HepG2 (cell line): ENCODE data around the gene FRMD8. TPM values are rescaled to one million over a fixed set of nuclear protein-coding genes. Genes with fewer than 3 reads are reported as not detected.

Experiments used
- AGO2 ChIP-seq: fragments of 200-400 bp; formaldehyde crosslinking; optimal IDR thresholded peaks from 2 replicates; pipeline ENCODE3; 2017; ENCODE audit warnings: mild to moderate bottlenecking, low read depth, low read length, moderate library complexity
- BHLHE40 ChIP-seq: IDR thresholded peaks from 2 replicates; pipeline ENCODE4 v1.6.1; 2011; ENCODE audit warnings: low read length, improper control_type of control experiment
- CCDC6 ChIP-seq: sonication (generic); formaldehyde crosslinking; IDR thresholded peaks from 2 replicates; pipeline ENCODE4 v1.8.1; 2022; ENCODE audit warnings: mild to moderate bottlenecking, missing genetic modification reagents, moderate library complexity
- CHD4 ChIP-seq: fragments of 200-600 bp; sonication (generic); IDR thresholded peaks from 2 replicates; pipeline ENCODE4 v1.7.0; 2017; ENCODE audit warnings: mild to moderate bottlenecking, low read length, borderline replicate concordance
- CREB1 ChIP-seq, 2 experiments: fragments of 450-650 bp in 1 of 2; IDR thresholded peaks; 2 replicates each; pipeline ENCODE4 v1.6.1; 2016 to 2017; ENCODE audit warnings: control low read depth in 1 of 2, mild to moderate bottlenecking in 1 of 2, missing compliant biosample characterization in 1 of 2, missing genetic modification characterization in 1 of 2
- EEA1 ChIP-seq: sonication (generic); formaldehyde crosslinking; IDR thresholded peaks from 2 replicates; pipeline ENCODE4 v1.5.1; 2020; ENCODE audit warnings: mild to moderate bottlenecking, missing genetic modification reagents, borderline replicate concordance
- GATAD2A ChIP-seq: IDR thresholded peaks from 2 replicates; pipeline ENCODE4 v1.6.1; 2016
- HNRNPUL1 ChIP-seq: fragments of 200-400 bp; formaldehyde crosslinking; IDR thresholded peaks from 2 replicates; pipeline ENCODE4 v1.6.1; 2017; ENCODE audit warnings: low read depth, mild to moderate bottlenecking, low read length, moderate library complexity
- HOXA5 ChIP-seq: sonication (generic); formaldehyde crosslinking; IDR thresholded peaks from 2 replicates; pipeline ENCODE4 v1.4.0; 2020; ENCODE audit warnings: missing genetic modification reagents
- HOXA7 ChIP-seq: sonication (generic); formaldehyde crosslinking; IDR thresholded peaks from 2 replicates; pipeline ENCODE4 v1.8.1; 2022; ENCODE audit warnings: mild to moderate bottlenecking, missing genetic modification reagents, moderate library complexity
- MIER2 ChIP-seq: IDR thresholded peaks from 2 replicates; pipeline ENCODE4 v1.6.1; 2016; ENCODE audit warnings: missing biosample characterization, missing genetic modification reagents
- NBN ChIP-seq: fragments of 450-650 bp; conservative IDR thresholded peaks from 2 replicates; pipeline ENCODE4 v1.6.1; 2017
- RFXAP ChIP-seq: sonication (generic); formaldehyde crosslinking; IDR thresholded peaks from 2 replicates; pipeline ENCODE4 v1.4.0; 2020; ENCODE audit warnings: missing genetic modification reagents, borderline replicate concordance
- TRIM24 ChIP-seq: sonication (generic); formaldehyde crosslinking; IDR thresholded peaks from 2 replicates; pipeline ENCODE4 v1.8.0; 2022; ENCODE audit warnings: mild to moderate bottlenecking, missing genetic modification reagents
- ZBTB21 ChIP-seq: sonication (generic); formaldehyde crosslinking; IDR thresholded peaks from 2 replicates; pipeline ENCODE4 v1.4.0; 2020; ENCODE audit warnings: missing genetic modification reagents
- ZFP36 ChIP-seq: fragments of 150-350 bp; IDR thresholded peaks from 2 replicates; pipeline ENCODE4 v1.6.1; 2018; ENCODE audit warnings: borderline replicate concordance, low read length, low read depth; ENCODE audit not compliant: partially characterized antibody
- ZFYVE20 ChIP-seq: sonication (generic); formaldehyde crosslinking; IDR thresholded peaks from 2 replicates; pipeline ENCODE4 v1.8.0; 2023; ENCODE audit warnings: low read depth, mild to moderate bottlenecking, moderate library complexity, missing genetic modification reagents, borderline replicate concordance
- ZNF180 ChIP-seq: sonication (generic); formaldehyde crosslinking; IDR thresholded peaks from 2 replicates; pipeline ENCODE4 v1.4.0; 2020; ENCODE audit warnings: low read depth, missing genetic modification reagents, borderline replicate concordance
- ZNF484 ChIP-seq: sonication (generic); formaldehyde crosslinking; IDR thresholded peaks from 2 replicates; pipeline ENCODE4 v1.5.1; 2020; ENCODE audit warnings: mild to moderate bottlenecking, low read depth, missing genetic modification reagents, borderline replicate concordance
- ZNF614 ChIP-seq: IDR thresholded peaks from 2 replicates; pipeline ENCODE4 v1.6.1; 2018; ENCODE audit warnings: missing biosample characterization, missing genetic modification reagents, inconsistent platforms, borderline replicate concordance
- ZNF746 ChIP-seq: sonication (generic); formaldehyde crosslinking; IDR thresholded peaks from 2 replicates; pipeline ENCODE4 v1.8.0; 2022; ENCODE audit warnings: mild to moderate bottlenecking, missing genetic modification reagents
- ZNF761 ChIP-seq: sonication (generic); formaldehyde crosslinking; conservative IDR thresholded peaks from 2 replicates; pipeline ENCODE4 v1.4.0; 2020; ENCODE audit warnings: mild to moderate bottlenecking, missing genetic modification reagents
- ZNF839 ChIP-seq: sonication (generic); formaldehyde crosslinking; IDR thresholded peaks from 2 replicates; pipeline ENCODE4 v1.4.0; 2020; ENCODE audit warnings: missing genetic modification reagents, mild to moderate bottlenecking, borderline replicate concordance
- ZNF850 ChIP-seq: sonication (generic); formaldehyde crosslinking; conservative IDR thresholded peaks from 2 replicates; pipeline ENCODE4 v1.9.0; 2021; ENCODE audit warnings: mild to moderate bottlenecking, missing genetic modification reagents
- polyA plus RNA-seq, 8 experiments: library from polyadenylated mRNA; depleted of rRNA in 3 of 8; stranded (reverse) in 7 of 8; unstranded in 1 of 8; fragments of >200 nt; fragmentation: Illumina TruSeq in 4 of 8; extraction: Trizol in 4 of 8; gene quantifications; 2 replicates each; pipeline versions ENCODE4 v1.2.1 to v1.2.3, GENCODE V29; 2011 to 2016; ENCODE audit warnings: low read depth in 4 of 8, missing spikeins in 1 of 8, mixed read lengths in 1 of 8; ENCODE audit not compliant: insufficient read depth in 1 of 8
- total RNA-seq, 5 experiments: library from RNA; depleted of rRNA; stranded (reverse); fragments of >200 nt; fragmentation: Illumina TruSeq; extraction: Trizol; gene quantifications; 2 replicates each; pipeline ENCODE4 v1.2.3, GENCODE V29; 2016; ENCODE audit warnings: low read depth in 1 of 5
- TF ChIP-seq, protein P1 (sequence below): IDR thresholded peaks from 2 replicates; pipeline ENCODE4 v1.6.1; 2016; ENCODE audit warnings: mild to moderate bottlenecking
- TF ChIP-seq, protein P2 (sequence below): sonication (generic); formaldehyde crosslinking; IDR thresholded peaks from 2 replicates; pipeline ENCODE4 v1.9.0; 2021; ENCODE audit warnings: missing genetic modification reagents, borderline replicate concordance
- TF ChIP-seq, protein P3 (sequence below): sonication (generic); formaldehyde crosslinking; IDR thresholded peaks from 2 replicates; pipeline ENCODE4 v1.8.0; 2022; ENCODE audit warnings: missing genetic modification reagents, low read depth, mild to moderate bottlenecking, borderline replicate concordance

The FRMD8 gene
- total and polyA plus RNA-seq, 2 of the 13 experiments (the other 11 are each of a cell fraction or from before 2014, with no cell fraction given), result 5.8 to 20.6 TPM

DNA sequence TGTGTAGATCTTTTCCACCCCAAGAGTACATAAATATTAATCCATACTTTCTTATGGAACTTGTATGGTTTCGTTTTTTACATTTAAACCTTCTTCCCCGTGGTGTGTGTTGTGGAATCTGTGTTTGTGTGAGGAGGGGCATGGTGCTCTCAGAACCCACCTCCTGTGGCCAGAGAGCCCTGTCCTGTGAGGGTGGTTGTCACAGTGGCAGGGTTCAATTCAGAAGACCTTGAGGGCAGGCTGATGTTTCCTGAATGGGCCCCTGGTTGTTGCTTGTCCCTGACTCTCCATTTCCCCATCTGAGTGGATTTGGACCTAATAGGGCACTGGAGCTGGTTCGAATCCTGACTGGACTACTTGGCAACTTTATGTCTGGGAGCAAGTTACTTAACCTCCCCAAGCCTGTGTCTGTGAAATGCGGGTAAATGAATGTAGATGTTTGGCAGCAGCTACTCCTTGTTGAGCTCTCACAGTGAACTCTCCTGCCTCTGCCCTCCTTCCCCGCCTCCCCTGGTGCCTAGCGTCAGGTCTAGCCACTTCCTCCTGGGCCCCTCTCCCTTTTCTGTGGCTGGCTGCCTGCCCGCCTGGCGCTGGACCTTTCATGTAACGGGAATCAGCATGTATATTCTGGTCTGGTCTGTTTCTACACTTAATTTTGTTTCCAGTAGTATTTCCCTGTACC is 43.4 kb downstream of the FRMD8 start (continued):
- TF ChIP-seq, protein P1, sequence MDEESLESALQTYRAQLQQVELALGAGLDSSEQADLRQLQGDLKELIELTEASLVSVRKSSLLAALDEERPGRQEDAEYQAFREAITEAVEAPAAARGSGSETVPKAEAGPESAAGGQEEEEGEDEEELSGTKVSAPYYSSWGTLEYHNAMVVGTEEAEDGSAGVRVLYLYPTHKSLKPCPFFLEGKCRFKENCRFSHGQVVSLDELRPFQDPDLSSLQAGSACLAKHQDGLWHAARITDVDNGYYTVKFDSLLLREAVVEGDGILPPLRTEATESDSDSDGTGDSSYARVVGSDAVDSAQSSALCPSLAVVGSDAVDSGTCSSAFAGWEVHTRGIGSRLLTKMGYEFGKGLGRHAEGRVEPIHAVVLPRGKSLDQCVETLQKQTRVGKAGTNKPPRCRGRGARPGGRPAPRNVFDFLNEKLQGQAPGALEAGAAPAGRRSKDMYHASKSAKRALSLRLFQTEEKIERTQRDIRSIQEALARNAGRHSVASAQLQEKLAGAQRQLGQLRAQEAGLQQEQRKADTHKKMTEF (CRISPR knock-in tag), result no peak
- TF ChIP-seq ZNF761 (CRISPR knock-in tag) (no peak), ZNF180 (no peak), EEA1 (CRISPR knock-in tag) (no peak), CHD4 (no peak), ZNF839 (0 out of 2 replicates have a peak, but pooled peaks have one; percentile 47), BHLHE40 (no peak), TRIM24 (CRISPR knock-in tag) (no peak), HNRNPUL1 (no peak), ZFP36 (no peak), ZNF850 (CRISPR knock-in tag) (no peak), ZFYVE20 (CRISPR knock-in tag) (no peak), HOXA5 (CRISPR knock-in tag) (no peak), CREB1 (IDR thresholded peaks at IDR 0.05) (no peak), CREB1 (CRISPR knock-in tag; IDR thresholded peaks at IDR 0.05) (no peak), HOXA7 (CRISPR knock-in tag) (no peak), ZNF484 (no peak), RFXAP (CRISPR knock-in tag) (no peak), CCDC6 (CRISPR knock-in tag) (no peak), GATAD2A (CRISPR knock-in tag) (0 out of 2 replicates have a peak, but pooled peaks have one; percentile 7), ZNF746 (CRISPR knock-in tag) (no peak), ZBTB21 (CRISPR knock-in tag) (no peak), AGO2 (peak; percentile 91), ZNF614 (CRISPR knock-in tag) (no peak), MIER2 (CRISPR knock-in tag) (no peak), NBN (no peak)
- TF ChIP-seq, protein P2, sequence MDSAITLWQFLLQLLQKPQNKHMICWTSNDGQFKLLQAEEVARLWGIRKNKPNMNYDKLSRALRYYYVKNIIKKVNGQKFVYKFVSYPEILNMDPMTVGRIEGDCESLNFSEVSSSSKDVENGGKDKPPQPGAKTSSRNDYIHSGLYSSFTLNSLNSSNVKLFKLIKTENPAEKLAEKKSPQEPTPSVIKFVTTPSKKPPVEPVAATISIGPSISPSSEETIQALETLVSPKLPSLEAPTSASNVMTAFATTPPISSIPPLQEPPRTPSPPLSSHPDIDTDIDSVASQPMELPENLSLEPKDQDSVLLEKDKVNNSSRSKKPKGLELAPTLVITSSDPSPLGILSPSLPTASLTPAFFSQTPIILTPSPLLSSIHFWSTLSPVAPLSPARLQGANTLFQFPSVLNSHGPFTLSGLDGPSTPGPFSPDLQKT (CRISPR knock-in tag), result no peak
- TF ChIP-seq, protein P3, sequence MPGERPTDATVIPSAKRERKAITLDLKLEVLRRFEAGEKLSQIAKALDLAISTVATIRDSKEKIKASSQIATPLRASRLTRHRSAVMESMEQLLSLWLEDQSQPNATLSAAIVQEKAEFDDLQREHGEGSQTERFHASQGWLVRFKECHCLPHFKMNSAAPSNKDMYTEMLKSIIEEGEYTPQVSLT (CRISPR knock-in tag), result no peak
